Mesothelial cell of epicardium (in vitro differentiated cells): Measurements from ENCODE around the gene KICS2. TPM values are rescaled to one million over a fixed set of nuclear protein-coding genes. Genes with fewer than 3 reads are reported as not detected.

Source experiments
- DNase-seq, 2 experiments: peaks; one replicate each; pipeline ENCODE4 v3.0.0; 2021; ENCODE audit warnings: low spot score in 2 of 2; ENCODE audit not compliant: unreplicated experiment in 2 of 2
- H3K27ac Mint-ChIP-seq: 2 replicates; pipeline ENCODE4 v1.8.0; 2021; ENCODE audit warnings: mixed read lengths
- H3K27me3 Mint-ChIP-seq: 2 replicates; pipeline ENCODE4 v1.8.0; 2021; ENCODE audit warnings: low read depth, mixed read lengths
- H3K36me3 Mint-ChIP-seq: 2 replicates; pipeline ENCODE4 v1.8.0; 2021; ENCODE audit warnings: mixed read lengths
- H3K4me1 Mint-ChIP-seq: 2 replicates; pipeline ENCODE4 v1.8.0; 2021; ENCODE audit warnings: mixed read lengths
- H3K4me3 Mint-ChIP-seq: 2 replicates; pipeline ENCODE4 v1.8.0; 2021; ENCODE audit warnings: mild to moderate bottlenecking, moderate library complexity, mixed read lengths
- H3K9me3 Mint-ChIP-seq: 2 replicates; pipeline ENCODE4 v1.8.0; 2021; ENCODE audit warnings: mixed read lengths
- total RNA-seq: library from RNA; stranded (reverse); gene quantifications from 3 replicates; pipeline ENCODE4 v1.2.1, GENCODE V29; 2021
- TF ChIP-seq, protein P1 (sequence below): fragments of 200-600 bp; sonication (generic); IDR thresholded peaks from one replicate; pipeline ENCODE4 v1.5.0; 2021; ENCODE audit warnings: antibody characterized with exemption; ENCODE audit not compliant: unreplicated experiment

KICS2 gene
- total RNA-seq, 1 donor from 2014 or later, result 7.2 TPM

DNA sequence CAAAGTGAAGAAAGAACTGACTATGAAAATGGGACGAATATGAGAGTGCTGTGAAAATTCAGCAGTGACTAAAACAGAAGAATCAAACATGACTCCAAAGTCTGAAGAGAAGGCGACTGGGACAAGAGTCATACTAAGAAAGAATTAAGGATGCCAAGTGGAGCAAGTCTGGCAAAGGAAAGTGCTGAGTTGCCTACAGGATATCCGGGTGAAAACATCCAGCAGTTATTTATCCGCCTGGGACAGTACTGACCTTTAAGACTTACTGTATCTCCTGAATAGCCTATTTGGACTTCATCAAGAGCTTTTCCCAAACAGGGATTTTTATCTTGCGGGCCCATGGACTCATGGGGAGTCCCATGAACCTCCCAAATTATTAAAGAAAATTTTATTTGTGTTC lies 41.1 kb downstream of the KICS2 start:
- peaks cover 2% of the 10 kb centered on the region for H3K4me1 Mint-ChIP-seq
- H3K27ac Mint-ChIP-seq, result no peak overlapping the region
- TF ChIP-seq, protein P1, sequence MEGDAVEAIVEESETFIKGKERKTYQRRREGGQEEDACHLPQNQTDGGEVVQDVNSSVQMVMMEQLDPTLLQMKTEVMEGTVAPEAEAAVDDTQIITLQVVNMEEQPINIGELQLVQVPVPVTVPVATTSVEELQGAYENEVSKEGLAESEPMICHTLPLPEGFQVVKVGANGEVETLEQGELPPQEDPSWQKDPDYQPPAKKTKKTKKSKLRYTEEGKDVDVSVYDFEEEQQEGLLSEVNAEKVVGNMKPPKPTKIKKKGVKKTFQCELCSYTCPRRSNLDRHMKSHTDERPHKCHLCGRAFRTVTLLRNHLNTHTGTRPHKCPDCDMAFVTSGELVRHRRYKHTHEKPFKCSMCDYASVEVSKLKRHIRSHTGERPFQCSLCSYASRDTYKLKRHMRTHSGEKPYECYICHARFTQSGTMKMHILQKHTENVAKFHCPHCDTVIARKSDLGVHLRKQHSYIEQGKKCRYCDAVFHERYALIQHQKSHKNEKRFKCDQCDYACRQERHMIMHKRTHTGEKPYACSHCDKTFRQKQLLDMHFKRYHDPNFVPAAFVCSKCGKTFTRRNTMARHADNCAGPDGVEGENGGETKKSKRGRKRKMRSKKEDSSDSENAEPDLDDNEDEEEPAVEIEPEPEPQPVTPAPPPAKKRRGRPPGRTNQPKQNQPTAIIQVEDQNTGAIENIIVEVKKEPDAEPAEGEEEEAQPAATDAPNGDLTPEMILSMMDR, result no peak
- H3K9me3 Mint-ChIP-seq, result no peaks in the 10 kb centered on the region
- no peak overlapping the region for H3K4me3 Mint-ChIP-seq
- no peak for DNase-seq
- no peaks in the 10 kb centered on the region for H3K36me3 Mint-ChIP-seq
- H3K27me3 Mint-ChIP-seq, result peaks cover 2% of the 10 kb centered on the region

DNA sequence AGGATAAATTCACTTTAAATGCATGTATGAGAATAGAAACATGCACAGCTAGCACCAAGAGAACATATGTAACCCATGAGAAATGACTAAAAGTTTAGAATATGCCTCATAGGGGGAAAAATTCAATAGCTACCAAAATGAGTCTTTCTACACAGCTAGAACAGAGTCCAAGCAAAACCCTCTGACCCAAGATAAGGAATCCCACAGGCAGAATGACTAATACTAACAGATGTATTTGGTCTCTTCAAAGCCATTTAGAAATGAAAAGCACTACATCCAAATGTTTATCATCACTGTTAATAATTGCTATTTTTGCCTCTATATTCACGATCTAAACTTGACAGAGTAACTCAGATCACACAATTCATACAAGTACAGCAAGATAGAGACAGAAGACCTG lies 44.0 kb downstream of the KICS2 start:
- H3K27me3 Mint-ChIP-seq, result peaks cover 2% of the 10 kb centered on the region
- H3K4me3 Mint-ChIP-seq, result no peak overlapping the region
- no peaks in the 10 kb centered on the region for H3K9me3 Mint-ChIP-seq
- TF ChIP-seq, protein P1, result no peak
- no peak overlapping the region for H3K27ac Mint-ChIP-seq
- no peak for DNase-seq
- H3K4me1 Mint-ChIP-seq, result peaks cover 2% of the 10 kb centered on the region
- no peaks in the 10 kb centered on the region for H3K36me3 Mint-ChIP-seq

DNA sequence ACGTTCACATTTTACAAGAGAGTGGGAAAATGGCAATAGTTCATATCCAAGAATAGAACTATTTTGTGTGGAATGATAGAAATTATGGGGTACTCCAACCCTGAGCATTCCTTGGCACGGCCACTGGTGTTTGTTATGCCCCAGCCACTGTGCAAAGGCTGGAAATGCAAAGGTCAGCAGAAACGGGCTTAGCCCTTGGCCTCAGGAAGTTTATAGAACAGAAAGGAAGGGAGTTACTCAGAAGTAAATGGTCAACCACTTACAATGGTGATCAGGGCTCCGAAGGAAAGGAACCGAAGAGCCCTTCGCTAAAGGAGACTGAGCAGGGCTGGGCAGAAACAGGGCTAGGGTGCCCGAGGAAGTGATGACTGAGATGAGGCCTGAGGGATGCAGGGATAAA lies 45.1 kb downstream of the KICS2 start:
- Mint-ChIP-seq H3K27me3 (peaks cover 2% of the 10 kb centered on the region), H3K36me3 (no peaks in the 10 kb centered on the region), H3K9me3 (no peaks in the 10 kb centered on the region), H3K4me3 (no peak overlapping the region), H3K4me1 (peaks cover 2% of the 10 kb centered on the region), H3K27ac (no peak overlapping the region)
- DNase-seq, result no peak
- TF ChIP-seq, protein P1, result no peak

GRCh38 chr12:64175254-64175945 lies 46.7 kb downstream of the KICS2 start:
- Mint-ChIP-seq H3K27me3 (peaks cover 2% of the 10 kb centered on the region), H3K36me3 (no peaks in the 10 kb centered on the region), H3K4me3 (no peak overlapping the region), H3K9me3 (no peaks in the 10 kb centered on the region), H3K4me1 (peaks cover 2% of the 10 kb centered on the region), H3K27ac (no peak overlapping the region)
- TF ChIP-seq, protein P1, result no peak
- no peak for DNase-seq

- Mint-ChIP-seq H3K27me3 (peaks cover 2% of the 10 kb centered on the region), H3K27ac (no peak overlapping the region), H3K9me3 (no peaks in the 10 kb centered on the region), H3K36me3 (no peaks in the 10 kb centered on the region), H3K4me1 (peaks cover 2% of the 10 kb centered on the region), H3K4me3 (no peak overlapping the region)
- TF ChIP-seq, protein P1, result no peak
- no peak for DNase-seq
Measured at GRCh38 chr12:64173456-64173855, 48.6 kb downstream of the KICS2 start.

Other genes starting within 250 kb of the KICS2 start
- 0.41 to 0.93 TPM (median 0.45 TPM) in 3 replicates for gene C12orf56, start 168.5 kb upstream of the KICS2 start, total RNA-seq
- gene XPOT, start 182.1 kb upstream of the KICS2 start, total RNA-seq, result 50.6 to 58.5 TPM (median 52.4 TPM) in 3 replicates
- 21.9 to 25.5 TPM (median 25.2 TPM) in 3 replicates for gene TBK1, start 229.8 kb upstream of the KICS2 start, total RNA-seq